K562 (cell line): Measurements from ENCODE around the gene GCHFR. TPM values are rescaled to one million over a fixed set of nuclear protein-coding genes. Genes with fewer than 3 reads are reported as not detected.

Experiments used
- ARID2 ChIP-seq: fragments of 450-650 bp; IDR thresholded peaks from 2 replicates; pipeline ENCODE4 v1.6.1; 2017; ENCODE audit warnings: antibody characterized with exemption, mild to moderate bottlenecking
- BCL6 ChIP-seq: fragments of 250-450 bp; sonication (Bioruptor Pico); IDR thresholded peaks from 2 replicates; pipeline ENCODE4 v1.4.0; 2020
- CBX3 ChIP-seq, 2 experiments: IDR thresholded peaks; 1 replicate in 1 of 2; 2 replicates in 1 of 2; pipeline ENCODE4 v1.6.1; 2012; ENCODE audit warnings: inconsistent platforms in 2 of 2, low read length in 2 of 2, borderline replicate concordance in 1 of 2, control low read depth in 1 of 2
- CC2D1A ChIP-seq: fragments of 450-650 bp; IDR thresholded peaks from 2 replicates; pipeline ENCODE4 v1.6.1; 2017; ENCODE audit warnings: mild to moderate bottlenecking
- CREBBP ChIP-seq: IDR thresholded peaks from one replicate; pipeline ENCODE4 v1.6.1; 2012; ENCODE audit warnings: low read depth, mild to moderate bottlenecking, control low read depth, inconsistent platforms, low read length
- FOXA3 ChIP-seq, 2 experiments: fragments of 450-650 bp in 1 of 2; sonication (generic) in 1 of 2; formaldehyde crosslinking; IDR thresholded peaks in 1 of 2; conservative IDR thresholded peaks in 1 of 2; 2 replicates each; pipeline versions ENCODE4 v1.4.0 to v1.8.0; 2020 to 2022; ENCODE audit warnings: mild to moderate bottlenecking in 2 of 2, missing genetic modification reagents in 1 of 2
- HEY1 ChIP-seq: fragments of 250-450 bp; sonication (Bioruptor Pico); IDR thresholded peaks from 2 replicates; pipeline ENCODE4 v1.5.0; 2020; ENCODE audit warnings: mild to moderate bottlenecking, moderate library complexity, borderline replicate concordance
- HIVEP1 ChIP-seq: fragments of 250-450 bp; sonication (Bioruptor Pico); IDR thresholded peaks from 2 replicates; pipeline ENCODE4 v1.4.0; 2020; ENCODE audit warnings: mild to moderate bottlenecking
- PTRF ChIP-seq: fragments of 450-650 bp; IDR thresholded peaks from 2 replicates; pipeline ENCODE4 v1.6.1; 2016; ENCODE audit warnings: mild to moderate bottlenecking, missing genetic modification characterization, missing compliant biosample characterization
- SAFB ChIP-seq: fragments of 200-400 bp; formaldehyde crosslinking; IDR thresholded peaks from 2 replicates; pipeline ENCODE4 v1.6.1; 2017; ENCODE audit warnings: low read depth, low read length, borderline replicate concordance
- SLC30A9 ChIP-seq: fragments of 250-450 bp; sonication (Bioruptor Pico); IDR thresholded peaks from 2 replicates; pipeline ENCODE4 v1.8.0; 2022; ENCODE audit warnings: mild to moderate bottlenecking, moderate library complexity
- STAT5A ChIP-seq: IDR thresholded peaks from 2 replicates; pipeline ENCODE4 v1.6.1; 2012; ENCODE audit warnings: low read length, inconsistent platforms, borderline replicate concordance
- TBL1XR1 ChIP-seq, 2 experiments: IDR thresholded peaks; 2 replicates each; pipeline ENCODE4 v1.6.1; 2012; ENCODE audit warnings: improper control_type of control experiment in 2 of 2, low read length in 2 of 2, mild to moderate bottlenecking in 1 of 2
- TFAM ChIP-seq: fragments of 250-450 bp; sonication (Bioruptor Pico); conservative IDR thresholded peaks from 2 replicates; pipeline ENCODE4 v1.5.0; 2021; ENCODE audit warnings: mild to moderate bottlenecking, moderate library complexity
- ZNF217 ChIP-seq: sonication (generic); formaldehyde crosslinking; IDR thresholded peaks from 2 replicates; pipeline ENCODE4 v1.8.0; 2022; ENCODE audit warnings: mild to moderate bottlenecking, missing genetic modification reagents
- ZNF408 ChIP-seq: fragments of 250-450 bp; sonication (Bioruptor Pico); IDR thresholded peaks from 2 replicates; pipeline ENCODE4 v1.4.0; 2020; ENCODE audit warnings: low read depth, mild to moderate bottlenecking, moderate library complexity
- polyA plus RNA-seq, 8 experiments: library from polyadenylated mRNA; depleted of rRNA in 4 of 8; stranded (reverse) in 5 of 8; unstranded in 3 of 8; fragments of >200 nt; fragmentation: Nextera tagmentation in 2 of 8; fragmentation: Illumina TruSeq in 1 of 8; extraction: Ambion mirVana in 2 of 8; extraction: Trizol in 1 of 8; gene quantifications; 2 replicates each; pipeline versions ENCODE4 v1.2.1 to v1.2.3, GENCODE V29; 2011 to 2014; ENCODE audit warnings: inconsistent platforms in 1 of 8, missing spikeins in 1 of 8
- total RNA-seq, 7 experiments: library from RNA; depleted of rRNA in 6 of 7; stranded (reverse); fragments of >200 nt in 6 of 7; fragmentation: Illumina TruSeq in 2 of 7; extraction: Trizol in 2 of 7; gene quantifications; 2 replicates each; pipeline versions ENCODE4 v1.2.1 to v1.2.3, GENCODE V29; 2011 to 2021; ENCODE audit warnings: low replicate concordance in 1 of 7
- TF ChIP-seq, protein P1 (sequence below): fragments of 450-650 bp; IDR thresholded peaks from 2 replicates; pipeline ENCODE4 v1.6.1; 2016; ENCODE audit warnings: missing biosample characterization, missing genetic modification characterization
- TF ChIP-seq, protein P2 (sequence below): fragments of 250-450 bp; sonication (Bioruptor Pico); IDR thresholded peaks from 2 replicates; pipeline ENCODE4 v1.5.0; 2021; ENCODE audit warnings: mild to moderate bottlenecking, moderate library complexity
- TF ChIP-seq, protein P3 (sequence below): sonication (generic); formaldehyde crosslinking; IDR thresholded peaks from 2 replicates; pipeline ENCODE4 v1.8.0; 2022; ENCODE audit warnings: missing genetic modification reagents, mild to moderate bottlenecking, borderline replicate concordance
- TF ChIP-seq, protein P4 (sequence below): fragments of 450-650 bp; IDR thresholded peaks from 2 replicates; pipeline ENCODE4 v1.6.1; 2016
- TF ChIP-seq, protein P5 (sequence below): fragments of 250-450 bp; sonication (Bioruptor Pico); IDR thresholded peaks from 2 replicates; pipeline ENCODE4 v1.9.0; 2021; ENCODE audit warnings: mild to moderate bottlenecking

Gene GCHFR
- total and polyA plus RNA-seq, 9 of the 15 experiments (the other 6 are each of a cell fraction or from before 2014, with no cell fraction given), result 8.7 to 83.5 (median 20.8) TPM

DNA sequence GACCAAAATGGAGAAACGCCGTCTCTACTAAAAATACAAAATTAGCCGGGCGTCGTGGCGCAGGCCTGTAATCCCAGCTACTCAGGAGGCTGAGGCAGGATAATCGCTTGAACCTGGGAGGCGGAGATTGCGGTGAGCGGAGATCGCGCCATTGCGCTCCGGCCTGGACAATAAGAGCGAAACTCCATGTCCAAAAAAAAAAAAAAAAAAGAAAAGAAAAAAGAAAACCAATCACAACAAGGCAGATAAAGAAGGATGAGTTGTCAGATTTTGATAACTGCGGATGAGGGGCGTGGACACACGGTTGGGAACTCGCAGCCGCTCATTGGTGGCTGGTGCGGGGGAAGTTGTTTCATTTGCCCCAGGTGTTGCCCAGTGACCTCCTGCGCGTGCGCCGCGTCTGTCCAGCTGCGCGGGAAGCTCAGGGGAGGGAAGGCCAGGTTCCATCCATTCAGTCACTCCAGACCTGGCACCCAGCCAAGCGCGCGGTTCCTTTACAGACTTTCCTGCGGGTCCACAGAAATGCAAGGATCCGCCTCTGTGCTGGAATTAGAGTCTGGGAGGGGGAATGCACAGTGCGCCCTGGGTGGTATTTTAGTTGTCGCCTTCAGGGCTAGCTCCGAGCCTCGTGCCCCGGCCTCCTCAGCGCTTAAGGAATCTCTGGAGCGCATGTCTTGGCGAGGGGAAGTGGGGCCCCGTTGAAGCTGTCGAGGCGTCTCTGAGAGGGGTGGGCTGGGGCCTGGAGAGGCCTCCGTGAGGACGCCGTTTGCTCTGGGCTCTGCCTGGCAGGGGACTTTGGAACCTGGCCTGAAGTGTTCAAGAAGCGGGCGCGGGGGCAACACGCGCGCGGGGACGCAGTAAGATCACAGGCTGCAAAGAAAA is 708 bp upstream of the GCHFR start (continued):
- TF ChIP-seq FOXA3 (CRISPR knock-in tag; conservative IDR thresholded peaks at IDR 0.05 in 1 of 2, IDR thresholded peaks at IDR 0.05 in 1 of 2) (peak in 1 of 2 experiments; percentile 55; a peak in 1 of 4 replicates), HEY1 (CRISPR knock-in tag) (no peak), HIVEP1 (no peak), TFAM (CRISPR knock-in tag) (no peak), STAT5A (no peak; the same call in 1 of the 2 replicates), ARID2 (no peak), PTRF (tag) (no peak), SLC30A9 (no peak), BCL6 (CRISPR knock-in tag) (no peak), CBX3 (IDR thresholded peaks at IDR 0.05; ENCODE audit: borderline replicate concordance in 1 of 2, low read length in 2 of 2) (0 out of 3 replicates have a peak, but pooled peaks of 1 of the 2 experiments have one; percentile 74), ZNF408 (CRISPR knock-in tag) (no peak), CREBBP (no peak), CC2D1A (peak; percentile 32; the same call in 1 of the 2 replicates), ZNF217 (CRISPR knock-in tag) (no peak), SAFB (no peak), TBL1XR1 (IDR thresholded peaks at IDR 0.05; ENCODE audit: low read length in 2 of 2) (no peak)
- TF ChIP-seq, protein P1, sequence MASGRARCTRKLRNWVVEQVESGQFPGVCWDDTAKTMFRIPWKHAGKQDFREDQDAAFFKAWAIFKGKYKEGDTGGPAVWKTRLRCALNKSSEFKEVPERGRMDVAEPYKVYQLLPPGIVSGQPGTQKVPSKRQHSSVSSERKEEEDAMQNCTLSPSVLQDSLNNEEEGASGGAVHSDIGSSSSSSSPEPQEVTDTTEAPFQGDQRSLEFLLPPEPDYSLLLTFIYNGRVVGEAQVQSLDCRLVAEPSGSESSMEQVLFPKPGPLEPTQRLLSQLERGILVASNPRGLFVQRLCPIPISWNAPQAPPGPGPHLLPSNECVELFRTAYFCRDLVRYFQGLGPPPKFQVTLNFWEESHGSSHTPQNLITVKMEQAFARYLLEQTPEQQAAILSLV (tag), result no peak
- TF ChIP-seq, protein P2, sequence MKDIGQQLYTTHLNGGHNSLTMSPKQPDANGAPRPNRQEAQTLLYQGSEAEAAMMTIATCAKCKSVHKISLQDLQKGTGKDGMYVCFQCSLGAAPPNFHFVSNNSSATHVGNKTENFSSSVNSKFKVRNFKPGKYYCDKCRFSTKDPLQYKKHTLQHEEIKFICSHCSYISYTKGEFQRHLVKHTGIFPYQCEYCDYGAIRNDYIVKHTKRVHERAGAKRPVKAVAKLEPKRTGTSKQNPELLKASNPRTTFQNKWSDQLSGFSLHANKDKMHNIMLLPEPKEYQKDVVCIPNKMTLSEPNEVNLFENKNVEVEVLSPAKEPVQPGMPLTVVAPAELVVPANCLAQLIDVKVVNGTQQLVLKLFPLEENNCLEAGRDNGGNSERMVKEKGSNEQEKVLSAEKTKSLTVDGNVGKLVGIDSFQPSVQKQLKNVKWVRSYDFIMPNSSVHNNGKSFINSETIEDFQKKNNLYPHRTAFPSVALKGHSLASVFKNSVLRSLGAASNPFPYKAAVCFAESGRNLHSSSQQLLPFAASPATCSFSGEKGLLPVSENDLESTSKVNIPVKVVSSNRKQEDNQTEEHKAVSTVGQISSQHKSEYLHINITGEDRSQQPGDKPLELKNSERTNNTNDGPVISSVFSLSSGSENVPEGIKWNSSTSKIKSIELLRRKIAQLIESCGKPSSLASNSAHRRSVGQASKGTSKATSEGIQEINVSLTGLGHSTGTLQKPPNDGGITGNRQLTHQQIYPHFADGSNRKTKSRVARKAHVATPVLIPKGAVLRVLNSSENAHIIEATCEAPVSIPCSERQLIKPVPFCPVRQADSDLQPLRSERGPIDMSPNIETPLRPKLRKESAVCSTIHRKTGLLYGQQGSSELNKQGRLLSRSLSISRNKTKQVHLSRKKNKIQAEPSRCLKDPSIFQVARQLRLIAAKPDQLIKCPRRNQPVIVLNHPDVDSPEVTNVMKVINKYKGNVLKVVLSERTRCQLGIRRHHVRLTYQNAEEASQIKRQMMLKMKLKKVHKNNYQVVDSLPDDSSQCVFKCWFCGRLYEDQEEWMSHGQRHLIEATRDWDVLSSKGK (CRISPR knock-in tag), result no peak
- TF ChIP-seq, protein P3, sequence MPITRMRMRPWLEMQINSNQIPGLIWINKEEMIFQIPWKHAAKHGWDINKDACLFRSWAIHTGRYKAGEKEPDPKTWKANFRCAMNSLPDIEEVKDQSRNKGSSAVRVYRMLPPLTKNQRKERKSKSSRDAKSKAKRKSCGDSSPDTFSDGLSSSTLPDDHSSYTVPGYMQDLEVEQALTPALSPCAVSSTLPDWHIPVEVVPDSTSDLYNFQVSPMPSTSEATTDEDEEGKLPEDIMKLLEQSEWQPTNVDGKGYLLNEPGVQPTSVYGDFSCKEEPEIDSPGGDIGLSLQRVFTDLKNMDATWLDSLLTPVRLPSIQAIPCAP (CRISPR knock-in tag), result peak; percentile 76; the same call in 1 of the 2 replicates
- TF ChIP-seq, protein P4, sequence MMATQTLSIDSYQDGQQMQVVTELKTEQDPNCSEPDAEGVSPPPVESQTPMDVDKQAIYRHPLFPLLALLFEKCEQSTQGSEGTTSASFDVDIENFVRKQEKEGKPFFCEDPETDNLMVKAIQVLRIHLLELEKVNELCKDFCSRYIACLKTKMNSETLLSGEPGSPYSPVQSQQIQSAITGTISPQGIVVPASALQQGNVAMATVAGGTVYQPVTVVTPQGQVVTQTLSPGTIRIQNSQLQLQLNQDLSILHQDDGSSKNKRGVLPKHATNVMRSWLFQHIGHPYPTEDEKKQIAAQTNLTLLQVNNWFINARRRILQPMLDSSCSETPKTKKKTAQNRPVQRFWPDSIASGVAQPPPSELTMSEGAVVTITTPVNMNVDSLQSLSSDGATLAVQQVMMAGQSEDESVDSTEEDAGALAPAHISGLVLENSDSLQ, result peak; percentile 56; the same call in 1 of the 2 replicates
- TF ChIP-seq, protein P5, sequence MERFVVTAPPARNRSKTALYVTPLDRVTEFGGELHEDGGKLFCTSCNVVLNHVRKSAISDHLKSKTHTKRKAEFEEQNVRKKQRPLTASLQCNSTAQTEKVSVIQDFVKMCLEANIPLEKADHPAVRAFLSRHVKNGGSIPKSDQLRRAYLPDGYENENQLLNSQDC, result no peak
